Stimulated activated naive CD4-positive, alpha-beta T cell (primary cell): ENCODE data around the gene AKAP8.
"Not testable (repeated sequence)": the region's sequence is repeated elsewhere in the genome, so short reads cannot be mapped to it uniquely, and the experiment has no call there.

Experiments
- DNase-seq, 6 experiments: peaks; one replicate each; lab custom pipeline; 2025; lab: John Stamatoyannopoulos, UW

The AKAP8 gene

DNA sequence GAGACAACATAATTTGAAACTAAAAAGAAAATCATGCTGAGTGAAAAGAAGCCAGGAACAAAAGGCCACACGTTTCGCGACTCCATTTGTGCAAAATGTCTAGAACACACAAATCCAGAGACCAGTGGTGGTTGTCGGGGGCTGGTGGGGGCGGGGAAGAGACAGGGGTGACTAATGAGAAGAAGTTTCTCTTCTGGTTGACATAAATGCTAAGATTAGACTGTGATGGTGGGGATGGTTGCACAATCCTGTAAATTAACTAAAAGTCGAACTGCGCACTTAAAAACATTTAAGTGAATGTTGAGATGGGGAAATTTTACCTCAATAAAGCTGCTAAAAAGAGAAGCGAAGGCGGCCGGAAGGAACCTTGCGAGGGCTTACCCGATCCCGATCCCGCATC is 7.1 kb downstream of the AKAP8 start:
- DNase-seq, result no peak

DNA sequence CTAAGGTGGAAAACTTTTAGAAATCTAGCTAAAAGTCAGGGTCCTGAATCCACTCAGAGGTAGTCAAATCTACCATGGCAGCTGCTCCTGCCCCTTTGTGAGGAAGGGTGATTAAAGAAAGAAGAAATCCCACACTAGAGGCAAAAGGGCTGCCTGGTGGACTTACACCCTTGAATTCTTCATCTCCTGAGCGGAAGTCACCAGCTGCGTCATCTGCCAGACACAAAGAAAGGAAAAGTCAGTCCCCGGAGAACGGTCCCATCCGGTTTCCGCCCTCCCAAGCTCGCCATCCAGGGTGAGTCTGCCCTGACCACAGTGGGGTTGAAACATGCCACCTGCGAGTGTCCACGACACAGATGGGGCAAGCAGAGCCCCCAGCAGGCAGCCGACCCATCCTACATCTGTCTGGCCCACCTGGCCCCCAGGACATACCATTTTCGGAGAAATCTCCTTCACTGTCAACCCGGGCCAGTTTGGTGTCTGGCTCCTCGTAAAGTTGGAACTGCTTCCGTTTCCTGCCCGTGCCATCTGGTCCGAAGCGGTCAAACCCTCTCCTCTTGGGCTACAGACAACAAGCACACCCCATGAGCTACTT is 7.7 kb downstream of the AKAP8 start:
- no peak for DNase-seq

DNA sequence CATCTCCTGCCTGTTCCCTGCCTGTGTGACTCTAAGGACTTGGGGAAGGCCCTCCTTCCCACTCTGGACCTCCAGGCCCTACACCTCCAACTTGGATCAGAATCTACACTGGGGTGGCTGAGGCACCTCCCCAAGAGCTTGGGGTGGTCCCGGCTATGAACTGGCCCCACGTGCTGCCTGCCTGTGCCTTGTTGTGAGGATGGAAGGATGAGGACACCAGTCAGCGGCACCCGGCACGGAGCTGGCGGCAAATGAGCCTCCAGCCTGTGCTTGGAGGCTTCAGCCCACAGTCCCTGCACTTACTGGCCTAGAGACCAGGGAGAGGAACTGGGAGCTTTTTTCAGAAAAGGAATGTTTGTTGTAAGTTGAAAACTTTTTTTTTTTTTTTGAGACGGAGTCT is 8.5 kb downstream of the AKAP8 start:
- no peak for DNase-seq

DNA sequence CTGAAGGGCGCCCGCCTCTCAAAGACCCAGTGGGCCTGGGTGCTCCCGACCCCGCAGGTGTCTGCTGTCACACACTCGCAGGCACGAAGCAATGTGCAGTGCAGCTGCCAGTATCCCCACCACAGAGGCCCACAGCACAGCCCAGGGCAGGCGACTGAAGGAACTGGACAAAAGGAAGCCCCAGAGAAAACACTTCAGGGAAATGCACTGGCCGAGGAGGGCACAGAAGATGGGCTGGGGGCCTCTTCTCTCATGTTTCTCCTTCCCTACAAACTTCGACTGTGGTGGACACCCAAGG is 10.0 kb downstream of the AKAP8 start:
- no peak for DNase-seq

DNA sequence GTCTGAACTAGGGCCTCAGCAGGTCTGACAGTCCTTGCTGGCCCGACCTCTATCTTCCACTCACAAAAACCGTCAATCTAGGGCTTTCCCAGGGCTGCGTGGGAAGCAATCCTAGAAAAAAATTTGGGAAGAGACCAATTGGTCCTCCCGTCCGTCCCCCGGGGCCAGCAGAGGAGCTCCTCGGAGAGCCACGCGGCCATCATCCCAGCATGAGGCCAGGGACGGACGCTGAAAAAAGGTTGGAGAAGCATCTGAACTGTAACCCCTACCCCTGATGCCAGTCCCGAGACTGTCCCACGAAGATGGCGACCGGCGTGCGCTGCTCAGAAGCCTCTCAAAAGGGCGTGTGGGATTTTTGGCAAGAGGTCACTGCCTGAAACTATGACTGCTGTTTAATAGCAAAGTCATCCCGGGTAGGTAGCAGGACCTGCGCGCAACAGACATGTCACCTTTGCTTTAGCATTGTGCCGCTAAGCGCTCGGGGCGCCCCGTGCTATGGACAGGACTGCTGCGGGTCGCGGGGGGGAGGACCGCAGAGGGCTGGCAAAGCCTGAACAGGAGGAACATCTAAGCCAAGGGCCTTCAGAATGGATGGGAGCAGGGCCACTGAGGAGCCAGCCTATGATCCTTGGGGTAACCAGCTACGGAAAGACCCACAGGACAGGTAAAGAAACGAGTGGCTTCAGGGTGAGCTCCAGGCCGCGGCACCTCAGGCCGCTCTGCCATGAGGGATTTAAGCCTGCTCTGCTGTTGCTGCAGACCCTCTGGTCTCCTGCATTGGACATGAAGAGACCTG is 10.6 kb downstream of the AKAP8 start:
- DNase-seq, result no peak

DNA sequence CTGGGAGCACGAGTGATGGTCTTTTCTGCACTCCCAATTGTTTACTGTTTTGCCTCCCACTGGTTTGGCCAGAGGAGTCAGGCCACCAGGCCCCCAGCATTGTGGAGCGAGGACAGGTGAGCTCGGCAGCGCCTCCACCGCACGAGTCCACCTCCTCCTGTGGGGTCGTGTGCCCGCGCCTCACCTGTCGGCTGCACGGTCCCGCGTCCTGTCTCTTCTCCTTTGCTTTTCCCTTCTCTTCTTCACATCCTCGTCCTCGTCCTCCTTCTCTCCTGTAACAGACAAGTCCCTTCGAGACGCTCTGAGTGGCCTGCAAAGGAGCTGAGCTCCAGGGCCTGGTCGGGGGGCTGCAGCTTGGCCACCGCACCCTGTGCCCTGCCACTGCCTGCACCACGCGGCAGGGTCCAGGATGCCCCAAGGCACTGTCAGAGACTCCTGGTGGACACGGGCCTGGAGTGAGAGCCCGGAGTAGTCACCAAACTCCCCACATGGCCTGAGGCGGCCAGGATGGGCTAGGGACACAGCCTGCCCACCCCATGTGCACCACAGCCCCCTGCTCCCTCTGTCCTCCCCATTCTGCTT is 11.4 kb downstream of the AKAP8 start:
- DNase-seq, result peak in 1 of 6 experiments; percentile 10

DNA sequence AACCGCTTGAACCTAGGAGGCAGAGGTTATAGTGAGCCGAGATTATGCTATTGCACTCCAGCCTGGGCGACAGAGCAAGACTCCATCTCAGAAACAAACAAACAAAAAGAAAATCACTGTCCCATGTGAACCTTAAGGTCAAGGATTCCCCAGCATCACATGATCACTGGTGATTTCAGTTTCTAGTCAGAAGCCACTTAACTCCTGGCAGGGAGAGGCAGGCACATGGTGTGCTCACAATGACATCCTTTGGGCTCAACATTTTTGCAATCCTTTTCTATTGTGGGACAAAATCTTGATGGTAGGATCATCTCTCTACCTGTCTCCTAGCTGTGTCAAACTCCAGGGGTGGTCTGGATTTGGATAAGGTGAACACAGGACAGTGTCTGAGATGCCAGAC is 12.1 kb downstream of the AKAP8 start:
- no peak for DNase-seq

DNA sequence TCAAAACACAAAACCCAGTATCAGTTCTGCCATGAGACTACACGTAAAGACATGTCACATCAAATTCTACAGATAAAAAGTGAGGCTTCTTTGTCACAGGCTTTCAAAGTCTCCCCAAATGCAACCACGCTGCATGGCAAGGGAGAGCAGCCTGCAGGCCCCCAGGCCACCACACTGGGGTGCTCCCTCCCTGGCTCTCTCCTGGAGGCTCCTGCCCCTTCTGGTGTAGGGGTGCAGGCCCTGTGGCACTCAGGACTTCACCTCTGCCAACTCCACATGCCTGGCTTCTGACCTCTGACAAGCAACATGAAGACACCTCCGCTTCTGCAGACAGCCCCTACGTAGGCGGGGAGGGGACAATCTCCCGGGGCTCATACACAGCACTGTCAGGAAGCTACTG is 14.3 kb downstream of the AKAP8 start:
- DNase-seq, result no peak

DNA sequence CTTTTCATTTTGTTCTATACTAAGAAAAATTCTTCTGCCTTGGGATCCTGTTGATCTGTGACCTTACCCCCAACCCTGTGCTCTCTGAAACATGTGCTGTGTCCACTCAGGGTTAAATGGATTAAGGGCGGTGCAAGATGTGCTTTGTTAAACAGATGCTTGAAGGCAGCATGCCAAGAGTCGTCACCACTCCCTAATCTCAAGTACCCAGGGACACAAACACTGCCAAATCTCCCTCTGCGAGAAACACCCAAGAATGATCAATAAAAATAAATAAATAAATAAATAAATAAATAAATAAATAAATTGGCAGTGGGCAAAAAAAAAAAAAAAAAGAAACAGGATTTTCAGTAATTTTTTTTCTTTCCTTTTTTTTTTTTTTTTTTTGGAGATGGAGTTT is 15.8 kb downstream of the AKAP8 start:
- not testable (repeated sequence) for DNase-seq

DNA sequence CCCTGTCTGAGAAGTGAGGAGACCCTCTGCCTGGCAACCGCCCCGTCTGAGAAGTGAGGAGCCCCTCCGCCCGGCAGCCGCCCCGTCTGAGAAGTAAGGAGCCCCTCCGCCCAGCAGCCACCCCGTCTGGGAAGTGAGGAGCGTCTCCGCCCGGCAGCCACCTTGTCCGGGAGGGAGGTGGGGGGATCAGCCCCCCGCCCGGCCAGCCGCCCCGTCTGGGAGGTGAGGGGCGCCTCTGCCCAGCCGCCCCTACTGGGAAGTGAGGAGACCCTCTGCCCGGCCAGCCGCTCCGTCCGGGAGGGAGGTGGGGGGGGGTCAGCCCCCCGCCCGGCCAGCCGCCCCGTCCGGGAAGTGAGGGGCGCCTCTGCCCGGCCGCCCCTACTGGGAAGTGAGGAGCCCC is 16.5 kb downstream of the AKAP8 start:
- DNase-seq, result not testable (repeated sequence)

DNA sequence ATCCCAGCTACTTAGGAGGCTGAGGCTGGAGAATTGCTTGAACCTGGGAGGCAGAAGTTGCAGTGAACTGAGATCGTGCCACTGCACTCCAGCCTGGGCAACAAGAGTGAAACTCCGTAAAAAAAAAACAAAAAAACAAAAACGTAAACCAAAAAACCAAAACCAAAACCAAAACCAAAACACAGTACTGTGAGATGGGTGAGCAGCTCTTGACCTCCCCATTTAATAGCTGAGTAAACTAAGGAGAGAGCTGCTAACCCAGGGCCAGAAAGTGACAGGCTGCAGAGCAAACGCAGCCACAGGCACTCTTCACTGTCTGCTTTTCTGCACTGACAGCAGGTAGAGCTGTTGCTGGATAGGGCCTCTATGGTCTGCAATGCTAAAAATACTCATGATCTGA is 19.6 kb downstream of the AKAP8 start:
- not testable (repeated sequence) for DNase-seq

DNA sequence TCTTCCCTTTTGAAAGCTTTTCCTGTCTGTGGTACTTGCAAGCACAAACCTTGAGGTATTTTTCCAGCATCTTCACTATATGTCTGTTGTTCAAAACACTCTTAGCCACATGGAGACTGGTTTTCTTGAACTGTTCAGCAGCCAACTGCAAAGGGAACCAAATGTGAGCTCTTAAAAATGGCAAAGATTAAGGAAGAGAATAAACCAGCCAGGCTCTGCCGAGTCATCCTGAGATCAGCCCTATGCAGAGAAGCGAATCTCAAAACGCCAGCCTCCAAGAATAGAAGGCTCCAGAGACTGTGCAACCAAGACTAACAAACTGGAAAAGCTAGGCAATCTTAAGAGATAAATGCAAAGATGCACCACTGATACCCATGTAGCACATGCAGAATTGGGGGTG is 20.7 kb downstream of the AKAP8 start:
- DNase-seq, result no peak

DNA sequence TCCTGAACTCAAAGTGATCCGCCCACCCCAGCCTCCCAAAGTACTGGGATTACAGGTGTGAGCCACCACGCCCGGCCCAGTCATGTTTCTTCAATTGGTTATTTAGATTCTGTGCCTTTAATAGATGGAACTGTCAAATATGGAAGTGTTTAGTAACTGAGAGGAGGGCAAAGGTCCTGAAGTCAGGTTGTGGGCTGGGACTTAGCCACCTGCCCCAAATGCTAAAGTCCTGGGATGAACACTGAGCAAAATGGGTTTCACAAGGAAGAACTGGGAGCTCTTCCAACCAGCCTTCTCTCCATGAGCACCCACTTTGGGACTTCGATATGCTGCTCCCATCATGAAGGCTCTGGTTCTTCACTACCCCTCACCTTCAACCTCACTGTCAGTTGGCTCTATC is 21.7 kb downstream of the AKAP8 start:
- DNase-seq, result no peak

DNA sequence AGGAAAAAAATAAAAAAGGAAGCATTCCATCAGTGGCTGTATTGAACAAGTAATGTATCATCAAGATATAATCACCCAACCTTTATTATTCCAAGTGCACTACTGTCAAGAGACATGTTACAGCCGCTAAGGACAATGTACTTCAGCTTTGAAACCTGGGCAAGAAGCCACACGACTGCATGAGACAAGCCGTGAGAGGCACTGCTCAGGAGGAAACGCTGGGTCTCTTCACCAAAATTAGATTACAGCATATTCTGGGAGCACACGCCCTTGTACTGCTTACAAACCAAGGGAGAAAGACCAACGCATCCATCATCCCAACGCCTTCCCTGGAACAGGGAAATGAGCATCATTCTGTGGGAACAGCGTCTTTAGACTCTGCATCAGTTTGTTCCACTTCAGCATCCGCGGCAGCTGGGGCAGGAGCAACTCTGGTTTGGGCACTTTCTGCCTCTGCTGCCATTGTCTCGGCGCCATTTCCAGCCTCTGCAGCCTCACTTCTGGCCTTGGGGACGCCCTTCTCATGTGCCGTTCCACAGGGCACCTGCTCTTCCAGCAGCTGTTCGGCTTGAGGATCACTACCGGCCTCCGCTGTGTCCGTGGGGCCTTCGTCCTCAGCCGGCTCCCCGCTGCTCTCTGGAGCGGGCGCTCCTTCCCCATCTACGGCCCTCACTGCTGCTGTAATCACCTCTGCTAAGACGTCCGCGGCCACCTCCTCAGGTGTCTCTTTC is 24.9 kb downstream of the AKAP8 start:
- DNase-seq, result no peak

DNA sequence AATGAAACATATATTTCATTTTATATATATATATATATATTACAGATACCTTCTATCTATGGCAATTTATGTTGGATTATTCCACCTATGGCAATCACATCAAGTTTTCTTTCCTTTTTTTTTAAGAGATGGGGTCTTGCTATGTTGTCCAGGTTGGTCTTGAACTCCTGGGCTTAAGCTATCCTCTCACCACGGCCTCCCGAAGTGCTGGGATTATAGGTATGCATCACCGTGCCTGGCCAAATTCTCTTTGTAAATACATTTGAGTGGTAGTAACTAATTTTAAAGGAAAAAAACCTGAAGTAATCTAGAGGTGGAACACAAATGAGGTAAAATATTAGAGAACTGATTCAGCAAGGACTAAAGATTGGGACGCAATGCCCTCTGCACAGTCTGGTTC is 25.7 kb downstream of the AKAP8 start:
- no peak for DNase-seq

DNA sequence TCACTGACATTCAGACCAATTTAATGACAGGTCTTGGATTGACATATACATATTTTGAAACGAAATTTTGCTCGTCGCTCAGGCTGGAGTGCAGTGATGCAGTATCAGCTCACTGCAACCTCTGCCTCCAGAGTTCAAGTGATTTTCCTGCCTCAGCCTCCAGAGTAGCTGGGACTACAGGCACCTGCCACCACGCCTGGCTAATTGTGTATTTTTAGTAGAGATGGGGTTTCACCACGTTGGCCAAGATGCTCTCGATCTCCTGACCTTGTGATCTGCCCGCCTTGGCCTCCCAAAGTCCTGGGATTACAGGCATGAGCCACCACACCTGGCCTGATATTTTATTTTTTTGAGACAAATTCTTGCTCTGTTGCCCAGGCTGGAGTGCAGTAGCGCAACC is 27.1 kb downstream of the AKAP8 start:
- not testable (repeated sequence) for DNase-seq

DNA sequence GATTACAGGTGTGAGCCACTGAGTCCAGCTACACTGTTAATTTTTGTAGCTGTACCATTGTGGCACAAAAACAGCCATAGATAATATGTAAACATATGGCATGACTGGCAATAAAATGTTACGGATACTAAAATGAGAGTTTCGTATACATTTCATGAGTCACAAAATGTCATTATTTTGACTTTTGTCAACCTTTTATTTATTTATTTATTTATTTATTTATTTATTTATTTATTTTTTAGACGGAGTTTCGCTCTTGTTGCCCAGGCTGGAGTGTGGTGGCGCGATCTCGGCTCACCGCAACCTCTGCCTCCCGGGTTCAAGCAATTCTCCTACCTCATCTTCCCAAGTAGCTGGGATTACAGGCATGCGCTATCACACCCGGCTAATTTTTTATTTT is 38.3 kb downstream of the AKAP8 start:
- DNase-seq, result not testable (repeated sequence)

DNA sequence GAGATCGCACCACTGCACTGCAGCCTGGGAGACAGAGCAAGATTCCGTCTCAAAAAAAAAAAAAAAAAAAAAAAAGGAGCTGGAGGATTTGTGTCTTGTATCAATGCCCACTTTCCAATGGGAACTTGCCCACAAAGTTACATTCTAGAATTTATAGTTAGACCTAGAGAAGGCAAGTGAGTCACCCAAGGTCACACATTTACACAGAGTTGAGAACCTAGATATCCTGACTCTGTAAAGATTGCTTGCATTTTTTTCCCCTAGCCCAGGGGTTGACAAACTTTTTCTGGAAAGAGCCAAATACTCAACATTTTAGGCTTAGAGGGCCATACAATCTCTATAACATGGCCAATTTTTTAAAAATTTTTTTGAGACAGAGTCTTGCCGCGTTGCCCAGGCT is 39.5 kb downstream of the AKAP8 start:
- no peak for DNase-seq

DNA sequence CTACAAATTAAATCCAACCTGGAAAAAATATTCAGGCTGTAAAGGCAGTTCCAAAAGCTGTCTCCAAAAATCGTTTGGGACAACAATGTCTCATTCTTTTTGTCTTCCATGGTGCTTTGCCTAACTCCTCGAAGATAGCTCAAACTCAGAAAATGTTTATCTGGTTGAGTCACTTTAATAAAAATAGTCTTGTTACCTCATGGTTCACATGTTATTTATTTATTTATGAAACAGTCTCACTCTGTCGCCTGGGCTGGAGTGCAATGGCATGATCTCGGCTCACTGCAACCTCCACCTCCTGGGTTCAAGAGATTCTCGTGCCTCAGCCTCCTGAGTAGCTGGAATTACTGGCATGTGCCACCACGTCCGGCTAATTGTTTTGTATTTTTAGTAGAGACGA is 42.4 kb downstream of the AKAP8 start:
- no peak for DNase-seq

DNA sequence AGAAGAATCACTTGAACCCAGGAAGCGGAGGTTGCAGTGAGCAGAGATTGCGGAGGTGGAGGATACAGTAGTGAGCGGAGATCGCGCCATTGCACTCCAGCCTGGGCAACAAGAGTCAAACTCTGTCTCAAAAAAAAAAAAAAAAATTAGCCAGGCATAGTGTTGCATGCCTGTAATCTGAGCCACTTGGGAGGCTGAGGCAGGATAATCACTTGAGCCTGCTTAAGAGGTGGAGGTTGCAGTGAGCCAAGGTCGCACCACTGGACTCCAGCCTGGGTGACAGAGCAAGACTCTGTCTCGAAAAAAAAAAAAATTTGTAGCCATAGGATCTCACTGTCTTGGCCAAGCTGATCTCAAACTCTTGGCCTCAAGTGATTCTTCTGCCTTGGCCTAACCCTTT is 43.6 kb downstream of the AKAP8 start:
- not testable (repeated sequence) for DNase-seq

DNA sequence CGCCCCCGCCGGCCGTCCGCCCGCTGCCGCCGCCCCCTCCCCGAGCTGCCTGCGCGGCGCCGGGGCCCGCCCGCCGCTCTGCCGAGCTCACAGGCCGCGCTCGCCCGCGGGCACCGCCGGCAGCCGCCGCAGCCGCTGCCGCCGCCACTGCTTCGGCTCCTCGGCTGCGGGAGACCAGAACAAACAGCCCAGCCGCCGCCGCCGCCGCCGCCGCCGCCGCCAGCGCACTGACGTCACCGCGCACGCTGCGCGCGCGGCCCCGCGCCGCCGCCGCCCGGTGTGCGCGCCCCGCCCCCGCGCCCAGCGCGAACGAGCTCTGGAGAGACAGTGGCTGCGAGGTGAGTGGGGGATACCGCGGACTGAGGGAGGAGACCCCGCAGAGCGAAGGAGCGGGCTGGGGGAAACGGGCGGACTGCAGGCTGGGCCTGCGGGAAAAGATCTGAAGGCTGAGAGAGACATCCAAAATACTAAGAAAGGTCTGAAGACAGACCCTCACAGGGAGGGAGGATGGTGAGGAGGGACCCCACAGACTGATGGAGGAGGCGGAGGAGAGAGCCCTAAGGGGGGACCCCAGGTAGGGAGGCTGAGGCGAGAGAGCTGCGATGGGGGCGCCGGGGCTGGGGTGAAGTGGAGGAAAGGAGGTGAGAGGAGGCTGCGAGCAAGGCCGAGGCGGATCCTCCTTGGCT is 47.1 kb downstream of the AKAP8 start, which contains the start of gene BRD4:
BRD4 (minus strand) TSS at position 229 of the 686 bp plus-strand sequence. CDS start 59,440 bp downstream, outside the sequence.
- peak; percentile 61 to 82 (median 68) for DNase-seq
